ENCODE results near the gene WDR48. TPM values are rescaled to one million over a fixed set of nuclear protein-coding genes. Genes with fewer than 3 reads are reported as not detected.
A peak's percentile ranks its signal among the peaks of the same experiment; 100 is the strongest.

Gene WDR48
- total RNA-seq, 2 donors from 2014 or later = 15.8 to 16.5 TPM

GRCh38 chr3:39132096-39133092, 80.6 kb downstream of the WDR48 start:
- no peak overlapping the region for H3K27ac ChIP-seq
- peaks cover 23% of the 10 kb centered on the region for H3K4me1 ChIP-seq
- 67 to 78% methylated on average over 11 of the region's 11 CpGs for WGBS, 2 donors
- ATAC-seq (no peak), DNase-seq (no peak)
- H3K27me3 ChIP-seq = no peaks in the 10 kb centered on the region
- no peak for TF ChIP-seq POLR2A (IDR thresholded peaks at IDR 0.05)
- no peak for TF ChIP-seq CTCF (IDR thresholded peaks at IDR 0.05)
- intact Hi-C loops (cut with DNase I) = no loop called here
- no peaks in the 10 kb centered on the region for H3K9me3 ChIP-seq
- H3K36me3 ChIP-seq (replicated peaks in 1 of 2; ENCODE audit: insufficient read depth in 1 of 2, low read depth in 2 of 2) = no peaks in the 10 kb centered on the region
- H3K4me3 ChIP-seq = no peak overlapping the region

- Histone ChIP-seq H3K4me3 (no peak overlapping the region), H3K27ac (no peak overlapping the region), H3K9me3 (no peaks in the 10 kb centered on the region), H3K27me3 (no peaks in the 10 kb centered on the region), H3K36me3 (replicated peaks in 1 of 2; ENCODE audit: insufficient read depth in 1 of 2, low read depth in 2 of 2) (no peaks in the 10 kb centered on the region), H3K4me1 (peaks cover 20% of the 10 kb centered on the region)
- no peak for ATAC-seq
- intact Hi-C loops (cut with DNase I) = no loop called here
- no peak for DNase-seq
- WGBS, 2 donors = 100% methylated on average over 1 of the region's 1 CpG
- no peak for TF ChIP-seq POLR2A (IDR thresholded peaks at IDR 0.05)
- no peak for TF ChIP-seq CTCF (IDR thresholded peaks at IDR 0.05)
Measured at GRCh38 chr3:39133093-39133490, 81.3 kb downstream of the WDR48 start.

- Histone ChIP-seq H3K27me3 (no peaks in the 10 kb centered on the region), H3K27ac (no peak overlapping the region), H3K4me1 (peaks cover 20% of the 10 kb centered on the region), H3K9me3 (no peaks in the 10 kb centered on the region), H3K36me3 (replicated peaks in 1 of 2; ENCODE audit: insufficient read depth in 1 of 2, low read depth in 2 of 2) (no peaks in the 10 kb centered on the region), H3K4me3 (no peak overlapping the region)
- peak in 1 of 4 donors; percentile 2 for DNase-seq
- 76 to 91% methylated on average over 4 to 6 of the region's 6 CpGs for WGBS, 2 donors
- intact Hi-C loops (cut with DNase I) = no loop called here
- no peak for ATAC-seq
- no peak for TF ChIP-seq POLR2A (IDR thresholded peaks at IDR 0.05)
- no peak for TF ChIP-seq CTCF (IDR thresholded peaks at IDR 0.05)
Measured at GRCh38 chr3:39133822-39134221, 82.0 kb downstream of the WDR48 start.

- H3K9me3 ChIP-seq = no peaks in the 10 kb centered on the region
- H3K27ac ChIP-seq = no peak overlapping the region
- ATAC-seq (no peak), DNase-seq (peak in 1 of 4 donors; percentile 0)
- H3K27me3 ChIP-seq = no peaks in the 10 kb centered on the region
- TF ChIP-seq CTCF (IDR thresholded peaks at IDR 0.05) = no peak
- no peak for TF ChIP-seq POLR2A (IDR thresholded peaks at IDR 0.05)
- WGBS, 2 donors = 89 to 95% methylated on average over 6 to 7 of the region's 7 CpGs
- no peaks in the 10 kb centered on the region for H3K36me3 ChIP-seq (replicated peaks in 1 of 2; ENCODE audit: insufficient read depth in 1 of 2, low read depth in 2 of 2)
- intact Hi-C loops (cut with DNase I) = no loop called here
- no peak overlapping the region for H3K4me3 ChIP-seq
- H3K4me1 ChIP-seq = peaks cover 20% of the 10 kb centered on the region
Measured at GRCh38 chr3:39134305-39134704, 82.5 kb downstream of the WDR48 start.
